Upper lobe of right lung (tissue), 1 donor: Measurements from ENCODE around the gene RGS12. TPM values are rescaled to one million over a fixed set of nuclear protein-coding genes. Genes with fewer than 3 reads are reported as not detected.

ENCODE experiments used
- ATAC-seq: fragments of 200-7000 bp; cut with Tn5 transposase; one replicate; pipeline ENCODE4 v1.9.1; 2020; ENCODE audit warnings: mild to moderate bottlenecking, moderate library complexity
- DNase-seq: peaks from one replicate; pipeline ENCODE4 v3.0.0-alpha.2; 2020
- H3K27ac ChIP-seq: fragments of 200-600 bp; one replicate; pipeline ENCODE4 v1.8.0; 2022
- H3K27me3 ChIP-seq: fragments of 200-600 bp; one replicate; pipeline ENCODE4 v1.8.0; 2022; ENCODE audit warnings: mild to moderate bottlenecking
- H3K36me3 ChIP-seq: fragments of 200-600 bp; one replicate; pipeline ENCODE4 v1.8.0; 2022
- H3K4me1 ChIP-seq: fragments of 200-600 bp; one replicate; pipeline ENCODE4 v1.8.0; 2022
- H3K4me3 ChIP-seq: fragments of 200-600 bp; one replicate; pipeline ENCODE4 v1.8.0; 2022; ENCODE audit warnings: mild to moderate bottlenecking
- H3K9me3 ChIP-seq: fragments of 200-600 bp; one replicate; pipeline ENCODE4 v1.8.0; 2022
- intact Hi-C: fragments of 100-400 bp; cut with DNase I; formaldehyde crosslinking; loops from one replicate; pipeline ENCODE4 v1.11.0; 2022
- total RNA-seq: library from RNA; stranded (reverse); fragmentation: NEBNext Ultra II Directional; extraction: Animal tissue kit (Norgen Biotek cat#: 25700); gene quantifications from one replicate; pipeline ENCODE4 v1.2.1, GENCODE V29; 2021
- TF ChIP-seq, protein P1 (sequence below): fragments of 200-600 bp; IDR thresholded peaks from one replicate; pipeline ENCODE4 v1.8.0; 2022; ENCODE audit warnings: antibody characterized with exemption
- donor health status: DM: no; HTN: yes; CAD: no; lungs with severe emphysema.

RGS12 gene
- total RNA-seq, 1 donor from 2014 or later = 58.2 TPM

GRCh38 chr4:3271131-3271530 lies 21.7 kb upstream of the RGS12 start:
- ATAC-seq (no peak), DNase-seq (no peak)
- TF ChIP-seq, protein P1, sequence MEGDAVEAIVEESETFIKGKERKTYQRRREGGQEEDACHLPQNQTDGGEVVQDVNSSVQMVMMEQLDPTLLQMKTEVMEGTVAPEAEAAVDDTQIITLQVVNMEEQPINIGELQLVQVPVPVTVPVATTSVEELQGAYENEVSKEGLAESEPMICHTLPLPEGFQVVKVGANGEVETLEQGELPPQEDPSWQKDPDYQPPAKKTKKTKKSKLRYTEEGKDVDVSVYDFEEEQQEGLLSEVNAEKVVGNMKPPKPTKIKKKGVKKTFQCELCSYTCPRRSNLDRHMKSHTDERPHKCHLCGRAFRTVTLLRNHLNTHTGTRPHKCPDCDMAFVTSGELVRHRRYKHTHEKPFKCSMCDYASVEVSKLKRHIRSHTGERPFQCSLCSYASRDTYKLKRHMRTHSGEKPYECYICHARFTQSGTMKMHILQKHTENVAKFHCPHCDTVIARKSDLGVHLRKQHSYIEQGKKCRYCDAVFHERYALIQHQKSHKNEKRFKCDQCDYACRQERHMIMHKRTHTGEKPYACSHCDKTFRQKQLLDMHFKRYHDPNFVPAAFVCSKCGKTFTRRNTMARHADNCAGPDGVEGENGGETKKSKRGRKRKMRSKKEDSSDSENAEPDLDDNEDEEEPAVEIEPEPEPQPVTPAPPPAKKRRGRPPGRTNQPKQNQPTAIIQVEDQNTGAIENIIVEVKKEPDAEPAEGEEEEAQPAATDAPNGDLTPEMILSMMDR = no peak
- Histone ChIP-seq H3K27ac (no peak overlapping the region), H3K36me3 (no peaks in the 10 kb centered on the region), H3K4me1 (no peaks in the 10 kb centered on the region), H3K27me3 (no peaks in the 10 kb centered on the region), H3K9me3 (no peaks in the 10 kb centered on the region), H3K4me3 (no peak overlapping the region)
- intact Hi-C loops = no loop called here

GRCh38 chr4:3276986-3277385 lies 15.8 kb upstream of the RGS12 start:
- H3K9me3 ChIP-seq = no peaks in the 10 kb centered on the region
- H3K4me3 ChIP-seq = no peak overlapping the region
- no peaks in the 10 kb centered on the region for H3K27me3 ChIP-seq
- intact Hi-C loops = no loop called here
- no peaks in the 10 kb centered on the region for H3K36me3 ChIP-seq
- no peak for DNase-seq
- H3K4me1 ChIP-seq = no peaks in the 10 kb centered on the region
- no peak for ATAC-seq
- H3K27ac ChIP-seq = no peak overlapping the region
- TF ChIP-seq, protein P1 = no peak

DNA sequence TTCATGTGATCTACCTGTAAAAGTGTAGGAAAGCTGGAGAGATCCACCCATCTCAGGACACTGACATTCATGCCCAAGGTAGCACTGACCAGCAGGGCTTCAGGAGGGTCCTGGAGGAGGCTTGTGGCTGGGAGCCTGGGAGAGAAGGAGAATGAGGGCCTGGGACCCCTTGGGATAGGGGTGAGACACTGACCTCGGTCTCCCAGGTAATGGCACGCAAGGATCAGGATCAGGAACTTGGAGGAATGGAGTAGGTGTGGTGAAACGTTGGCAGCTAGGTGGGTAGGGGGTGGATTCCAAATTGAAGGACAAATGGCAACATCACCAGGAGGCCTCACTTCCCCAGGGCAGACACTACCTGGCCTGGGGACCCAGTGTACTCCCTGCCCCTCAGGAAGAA lies 12.4 kb upstream of the RGS12 start:
- no peaks in the 10 kb centered on the region for H3K4me1 ChIP-seq
- ATAC-seq = no peak
- H3K4me3 ChIP-seq = no peak overlapping the region
- no peaks in the 10 kb centered on the region for H3K36me3 ChIP-seq
- H3K9me3 ChIP-seq = no peaks in the 10 kb centered on the region
- H3K27me3 ChIP-seq = no peaks in the 10 kb centered on the region
- H3K27ac ChIP-seq = no peak overlapping the region
- DNase-seq = no peak
- intact Hi-C loops = loop anchor here (10.0 kb wide), 1 partner anchor 206 kb away; the partner anchor contains the start of genes HTT and HTT-AS
- TF ChIP-seq, protein P1 = no peak

- no peaks in the 10 kb centered on the region for H3K27me3 ChIP-seq
- H3K9me3 ChIP-seq = no peaks in the 10 kb centered on the region
- no peaks in the 10 kb centered on the region for H3K36me3 ChIP-seq
- H3K4me1 ChIP-seq = peaks cover 8% of the 10 kb centered on the region
- no peak overlapping the region for H3K27ac ChIP-seq
- intact Hi-C loops = loop anchor here (10.0 kb wide), 1 partner anchor 209 kb away; the partner anchor contains the start of genes HTT and HTT-AS
- no peak overlapping the region for H3K4me3 ChIP-seq
- DNase-seq (no peak), ATAC-seq (no peak)
- TF ChIP-seq, protein P1 = no peak
Observed at GRCh38 chr4:3283483-3283882, 9.3 kb upstream of the RGS12 start.

GRCh38 chr4:3283916-3284315 lies 8.9 kb upstream of the RGS12 start:
- TF ChIP-seq, protein P1 = no peak
- DNase-seq (no peak), ATAC-seq (no peak)
- Histone ChIP-seq H3K36me3 (no peaks in the 10 kb centered on the region), H3K9me3 (no peaks in the 10 kb centered on the region), H3K27me3 (no peaks in the 10 kb centered on the region), H3K4me1 (peaks cover 8% of the 10 kb centered on the region), H3K4me3 (no peak overlapping the region), H3K27ac (no peak overlapping the region)
- intact Hi-C loops = loop anchor here (10.0 kb wide), 1 partner anchor 209 kb away; the partner anchor contains the start of genes HTT and HTT-AS
